DOHH2 (cell line): ENCODE measurements around the gene CACHD1.
"Not testable (repeated sequence)": the region's sequence is repeated elsewhere in the genome, so short reads cannot be mapped to it uniquely, and the experiment has no call there.

Experiments used
- H3F3A ChIP-seq: fragments of 200-600 bp; sonication (generic), shearing (Covaris generic); 2 replicates; pipeline ENCODE4 v1.6.0; 2016; ENCODE audit warnings: antibody characterized with exemption, mild to moderate bottlenecking; ENCODE audit not compliant: control insufficient read depth, insufficient read depth
- H3K27ac ChIP-seq: fragments of 200-600 bp; sonication (generic); 2 replicates; pipeline ENCODE4 v1.5.1; 2014; ENCODE audit warnings: low read depth, mild to moderate bottlenecking, low read length, moderate library complexity
- H3K27me3 ChIP-seq: fragments of 200-600 bp; sonication (generic); 2 replicates; pipeline ENCODE4 v1.6.1; 2014; ENCODE audit warnings: mild to moderate bottlenecking, low read length, mixed read lengths; ENCODE audit not compliant: control insufficient read depth
- H3K36me3 ChIP-seq: fragments of 200-600 bp; sonication (generic); 2 replicates; pipeline ENCODE4 v1.6.1; 2014; ENCODE audit warnings: mild to moderate bottlenecking, low read length, moderate library complexity, mixed read lengths; ENCODE audit not compliant: control insufficient read depth
- H3K4me1 ChIP-seq: fragments of 200-600 bp; sonication (generic); 2 replicates; pipeline ENCODE4 v1.6.1; 2014; ENCODE audit warnings: mild to moderate bottlenecking, low read length, mixed read lengths; ENCODE audit not compliant: control insufficient read depth
- H3K4me2 ChIP-seq: fragments of 200-600 bp; sonication (generic); 2 replicates; pipeline ENCODE4 v1.6.0; 2014; ENCODE audit warnings: mild to moderate bottlenecking, low read length, moderate library complexity
- H3K4me3 ChIP-seq: fragments of 200-600 bp; sonication (generic); 2 replicates; pipeline ENCODE4 v1.5.1; 2014; ENCODE audit warnings: mild to moderate bottlenecking, low read length, mixed read lengths
- H3K79me2 ChIP-seq: fragments of 200-600 bp; sonication (generic); 2 replicates; pipeline ENCODE4 v1.6.1; 2014; ENCODE audit warnings: mild to moderate bottlenecking, low read length, mixed read lengths; ENCODE audit not compliant: control insufficient read depth
- H3K9me2 ChIP-seq: fragments of 200-600 bp; sonication (generic); replicated peaks from 2 replicates; pipeline ENCODE4 v1.6.1; 2014; ENCODE audit warnings: mild to moderate bottlenecking, low read length, mixed read lengths; ENCODE audit not compliant: control insufficient read depth
- H3K9me3 ChIP-seq: fragments of 200-600 bp; sonication (generic); 2 replicates; pipeline ENCODE4 v1.6.1; 2014; ENCODE audit warnings: antibody characterized with exemption, low read length, mixed read lengths; ENCODE audit not compliant: control insufficient read depth, insufficient read depth
- H4K20me1 ChIP-seq: fragments of 200-600 bp; sonication (generic); 2 replicates; pipeline ENCODE4 v1.6.0; 2014; ENCODE audit warnings: low read depth, mild to moderate bottlenecking, antibody characterized with exemption, low read length, moderate library complexity; ENCODE audit not compliant: control insufficient read depth, insufficient read depth
- CTCF ChIP-seq: fragments of 200-600 bp; sonication (generic); IDR thresholded peaks from one replicate; pipeline ENCODE4 v1.5.1; 2014; ENCODE audit warnings: antibody characterized with exemption, mild to moderate bottlenecking, low read depth, low read length; ENCODE audit not compliant: poor library complexity, severe bottlenecking
- EZH2phosphoT487 ChIP-seq: fragments of 200-600 bp; sonication (generic); IDR thresholded peaks from 2 replicates; pipeline ENCODE4 v1.6.1; 2017; ENCODE audit warnings: borderline replicate concordance, mild to moderate bottlenecking, antibody characterized with exemption, low read length, moderate library complexity, mixed read lengths

The CACHD1 gene

GRCh38 chr1:64727861-64728260 lies 257.9 kb downstream of the CACHD1 start:
- TF ChIP-seq CTCF (no peak), EZH2phosphoT487 (no peak)
- no peaks in the 10 kb centered on the region for H3K36me3 ChIP-seq
- H3K4me1 ChIP-seq, result no peaks in the 10 kb centered on the region
- no peak overlapping the region for H3K4me3 ChIP-seq
- no peaks in the 10 kb centered on the region for H4K20me1 ChIP-seq
- H3F3A ChIP-seq, result no peaks in the 10 kb centered on the region
- H3K79me2 ChIP-seq, result no peaks in the 10 kb centered on the region
- no peak overlapping the region for H3K4me2 ChIP-seq
- H3K9me3 ChIP-seq, result no peaks in the 10 kb centered on the region
- no peak overlapping the region for H3K27ac ChIP-seq
- H3K27me3 ChIP-seq, result peaks cover 13% of the 10 kb centered on the region
- no peaks in the 10 kb centered on the region for H3K9me2 ChIP-seq

GRCh38 chr1:64733581-64734286 lies 263.8 kb downstream of the CACHD1 start:
- H3K4me2 ChIP-seq, result no peak overlapping the region
- no peaks in the 10 kb centered on the region for H4K20me1 ChIP-seq
- H3K9me3 ChIP-seq, result no peaks in the 10 kb centered on the region
- no peaks in the 10 kb centered on the region for H3K9me2 ChIP-seq
- no peak for TF ChIP-seq EZH2phosphoT487
- no peak for TF ChIP-seq CTCF
- no peaks in the 10 kb centered on the region for H3K79me2 ChIP-seq
- no peaks in the 10 kb centered on the region for H3F3A ChIP-seq
- H3K27me3 ChIP-seq, result no peaks in the 10 kb centered on the region
- H3K4me1 ChIP-seq, result no peaks in the 10 kb centered on the region
- no peak overlapping the region for H3K27ac ChIP-seq
- H3K36me3 ChIP-seq, result no peaks in the 10 kb centered on the region
- H3K4me3 ChIP-seq, result no peak overlapping the region

GRCh38 chr1:64734287-64734652 lies 264.3 kb downstream of the CACHD1 start:
- TF ChIP-seq EZH2phosphoT487 (no peak), CTCF (no peak)
- no peaks in the 10 kb centered on the region for H3F3A ChIP-seq
- H3K9me2 ChIP-seq, result no peaks in the 10 kb centered on the region
- no peaks in the 10 kb centered on the region for H3K79me2 ChIP-seq
- H3K4me3 ChIP-seq, result no peak overlapping the region
- H3K27ac ChIP-seq, result no peak overlapping the region
- H3K9me3 ChIP-seq, result no peaks in the 10 kb centered on the region
- no peaks in the 10 kb centered on the region for H3K27me3 ChIP-seq
- no peaks in the 10 kb centered on the region for H4K20me1 ChIP-seq
- H3K4me1 ChIP-seq, result no peaks in the 10 kb centered on the region
- H3K4me2 ChIP-seq, result no peak overlapping the region
- no peaks in the 10 kb centered on the region for H3K36me3 ChIP-seq

GRCh38 chr1:64740687-64741086 lies 270.8 kb downstream of the CACHD1 start:
- H3K9me2 ChIP-seq, H3F3A ChIP-seq, H3K27me3 ChIP-seq, H3K27ac ChIP-seq, H3K79me2 ChIP-seq, H3K36me3 ChIP-seq, H4K20me1 ChIP-seq, H3K9me3 ChIP-seq, H3K4me3 ChIP-seq, H3K4me2 ChIP-seq: not testable (repeated sequence)
- peaks cover 10% of the 10 kb centered on the region for H3K4me1 ChIP-seq
